OCI-LY3 (cell line): ENCODE data around the gene SMAGP.
"Not testable (repeated sequence)": the region's sequence is repeated elsewhere in the genome, so short reads cannot be mapped to it uniquely, and the experiment has no call there.

Experiments used
- H2AFZ ChIP-seq: fragments of 200-600, 300-600 bp; shearing (Covaris generic); 2 replicates; pipeline ENCODE4 v1.6.0; 2014; ENCODE audit warnings: antibody characterized with exemption, low read depth, low read length
- H3K27ac ChIP-seq: fragments of 200-600, 300-600 bp; sonication (generic); 2 replicates; pipeline ENCODE4 v1.5.1; 2014; ENCODE audit warnings: mild to moderate bottlenecking, low read length, moderate library complexity, mixed read lengths
- H3K27me3 ChIP-seq: fragments of 200-600, 300-600 bp; sonication (generic); 2 replicates; pipeline ENCODE4 v1.6.1; 2014; ENCODE audit warnings: low read depth, low read length, mixed read lengths
- H3K36me3 ChIP-seq: fragments of 200-600, 300-600 bp; sonication (generic); replicated peaks from 2 replicates; pipeline ENCODE3; 2014; ENCODE audit warnings: low read depth, low read length, mixed read lengths
- H3K4me1 ChIP-seq: fragments of 300-600, 200-600 bp; sonication (generic); 2 replicates; pipeline ENCODE4 v1.6.1; 2014; ENCODE audit warnings: low read length, mixed read lengths
- H3K4me2 ChIP-seq: fragments of 200-600, 300-600 bp; sonication (generic); 2 replicates; pipeline ENCODE4 v1.6.1; 2014; ENCODE audit warnings: low read length, mixed read lengths
- H3K4me3 ChIP-seq: fragments of 300-600, 200-600 bp; sonication (generic); 2 replicates; pipeline ENCODE4 v1.5.1; 2014; ENCODE audit warnings: antibody characterized with exemption, mild to moderate bottlenecking, low read length, moderate library complexity
- H3K79me2 ChIP-seq: fragments of 300-600, 200-600 bp; shearing (Covaris generic); 2 replicates; pipeline ENCODE4 v1.6.1; 2014; ENCODE audit warnings: mild to moderate bottlenecking, low read length, mixed read lengths
- H3K9ac ChIP-seq: fragments of 300-600, 200-600 bp; shearing (Covaris generic); 2 replicates; pipeline ENCODE4 v1.6.0; 2014; ENCODE audit warnings: mild to moderate bottlenecking, low read length, moderate library complexity
- H3K9me3 ChIP-seq: fragments of 200-600, 300-600 bp; shearing (Covaris generic); 2 replicates; pipeline ENCODE4 v1.6.1; 2014; ENCODE audit warnings: low read length, mixed read lengths; ENCODE audit not compliant: insufficient read depth
- H4K20me1 ChIP-seq: fragments of 200-600, 300-600 bp; sonication (generic); 2 replicates; pipeline ENCODE4 v1.6.1; 2016; ENCODE audit warnings: low read length, mixed read lengths; ENCODE audit not compliant: insufficient read depth
- EZH2phosphoT487 ChIP-seq: fragments of 200-600 bp; shearing (Covaris generic); IDR thresholded peaks from 2 replicates; pipeline ENCODE4 v1.6.1; 2018; ENCODE audit warnings: antibody characterized with exemption, mixed run types, low read depth
- TF ChIP-seq, protein P1 (sequence below): fragments of 200-600, 300-600 bp; sonication (generic); IDR thresholded peaks from 2 replicates; pipeline ENCODE4 v1.5.1; 2014; ENCODE audit warnings: antibody characterized with exemption, low read length, low read depth

Gene SMAGP

DNA sequence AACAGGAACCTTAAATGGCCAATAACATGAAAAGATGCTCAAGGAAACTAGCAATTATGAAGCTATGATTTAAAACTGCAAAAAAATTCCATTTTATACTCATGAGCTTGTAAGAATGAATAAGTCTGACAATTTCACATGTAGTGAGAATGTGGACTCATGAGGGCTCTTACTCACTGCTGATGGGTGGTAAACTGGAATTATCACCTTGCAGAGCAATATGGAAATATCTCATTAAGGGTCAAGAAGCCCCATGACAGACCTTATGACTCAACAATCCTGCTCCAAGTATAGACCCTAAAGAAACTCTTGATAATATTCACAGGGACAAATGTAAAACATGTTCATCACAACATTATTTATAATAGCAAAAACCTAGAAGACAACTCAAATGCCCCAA lies 23.5 kb upstream of the SMAGP start:
- H3K27me3 ChIP-seq: no peaks in the 10 kb centered on the region
- peaks cover 8% of the 10 kb centered on the region for H3K36me3 ChIP-seq
- no peak for TF ChIP-seq EZH2phosphoT487
- TF ChIP-seq, protein P1, sequence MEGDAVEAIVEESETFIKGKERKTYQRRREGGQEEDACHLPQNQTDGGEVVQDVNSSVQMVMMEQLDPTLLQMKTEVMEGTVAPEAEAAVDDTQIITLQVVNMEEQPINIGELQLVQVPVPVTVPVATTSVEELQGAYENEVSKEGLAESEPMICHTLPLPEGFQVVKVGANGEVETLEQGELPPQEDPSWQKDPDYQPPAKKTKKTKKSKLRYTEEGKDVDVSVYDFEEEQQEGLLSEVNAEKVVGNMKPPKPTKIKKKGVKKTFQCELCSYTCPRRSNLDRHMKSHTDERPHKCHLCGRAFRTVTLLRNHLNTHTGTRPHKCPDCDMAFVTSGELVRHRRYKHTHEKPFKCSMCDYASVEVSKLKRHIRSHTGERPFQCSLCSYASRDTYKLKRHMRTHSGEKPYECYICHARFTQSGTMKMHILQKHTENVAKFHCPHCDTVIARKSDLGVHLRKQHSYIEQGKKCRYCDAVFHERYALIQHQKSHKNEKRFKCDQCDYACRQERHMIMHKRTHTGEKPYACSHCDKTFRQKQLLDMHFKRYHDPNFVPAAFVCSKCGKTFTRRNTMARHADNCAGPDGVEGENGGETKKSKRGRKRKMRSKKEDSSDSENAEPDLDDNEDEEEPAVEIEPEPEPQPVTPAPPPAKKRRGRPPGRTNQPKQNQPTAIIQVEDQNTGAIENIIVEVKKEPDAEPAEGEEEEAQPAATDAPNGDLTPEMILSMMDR: no peak
- H3K4me3 ChIP-seq: no peak overlapping the region
- H3K4me1 ChIP-seq: peaks cover 14% of the 10 kb centered on the region
- no peak overlapping the region for H3K27ac ChIP-seq
- no peak overlapping the region for H3K4me2 ChIP-seq
- H3K9me3 ChIP-seq: no peaks in the 10 kb centered on the region
- H4K20me1 ChIP-seq: no peaks in the 10 kb centered on the region
- H2AFZ ChIP-seq: no peak overlapping the region
- H3K79me2 ChIP-seq: no peaks in the 10 kb centered on the region
- no peak overlapping the region for H3K9ac ChIP-seq

DNA sequence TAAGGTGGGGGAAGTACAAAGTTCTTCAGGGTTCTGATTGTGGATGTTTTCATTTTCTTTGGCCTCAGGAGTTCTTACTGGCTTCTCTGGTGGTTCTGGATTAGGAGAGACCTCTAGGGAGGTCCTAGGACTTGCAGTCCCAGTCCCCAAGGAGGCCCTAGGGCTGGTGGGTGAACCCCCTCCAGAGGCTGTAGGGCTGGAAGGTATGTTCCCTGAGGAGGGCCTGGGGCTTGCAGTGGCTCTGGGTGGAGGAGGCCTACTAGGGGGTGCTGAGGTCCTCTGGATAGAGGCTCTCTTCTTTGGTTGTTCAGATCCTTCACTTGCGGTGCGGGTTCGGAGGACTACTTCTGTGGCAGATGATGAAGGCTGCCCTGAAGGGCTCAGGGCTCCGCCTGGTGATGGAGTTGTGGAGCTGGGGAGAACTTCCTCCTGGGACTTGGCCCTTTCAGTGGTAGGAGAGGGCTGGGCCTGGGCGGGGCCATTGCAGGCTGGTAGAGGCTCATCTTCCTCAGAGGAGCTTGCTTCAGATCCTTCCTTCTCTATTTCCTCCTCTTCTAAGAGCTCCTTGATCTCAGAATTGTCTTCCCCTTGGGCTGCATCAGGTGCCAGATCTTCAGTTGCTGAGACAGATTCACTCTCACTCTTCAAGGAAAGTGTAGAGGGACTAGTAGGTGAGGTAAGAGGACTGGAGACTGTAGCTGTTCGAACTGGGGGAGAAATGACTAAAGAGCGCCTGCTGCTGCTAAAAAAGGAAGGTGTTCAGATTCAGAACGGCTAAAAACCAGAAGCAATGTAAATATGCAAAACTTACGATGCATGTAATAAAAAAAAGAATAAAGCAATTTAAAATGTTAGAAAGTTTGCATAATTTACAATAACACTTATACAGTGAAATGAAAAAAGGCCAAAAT lies 21.6 kb upstream of the SMAGP start:
- TF ChIP-seq, protein P1: peak; percentile 45
- not testable (repeated sequence) for H4K20me1 ChIP-seq, H3K27me3 ChIP-seq, H3K36me3 ChIP-seq, H3K9me3 ChIP-seq, H3K79me2 ChIP-seq
- peak overlapping the region; percentile 65 for H3K4me2 ChIP-seq
- H3K27ac ChIP-seq: peak overlapping the region; percentile 73
- H3K4me1 ChIP-seq: peaks cover 14% of the 10 kb centered on the region
- peak overlapping the region; percentile 29 for H3K4me3 ChIP-seq
- peak overlapping the region; percentile 41; the same call in 1 of the 2 replicates for H2AFZ ChIP-seq
- H3K9ac ChIP-seq: peak overlapping the region; percentile 39

GRCh38 chr12:51285843-51286242 lies 15.6 kb upstream of the SMAGP start:
- TF ChIP-seq, protein P1: no peak
- no peak for TF ChIP-seq EZH2phosphoT487
- no peaks in the 10 kb centered on the region for H3K4me1 ChIP-seq
- H3K4me2 ChIP-seq: no peak overlapping the region
- H3K27ac ChIP-seq: no peak overlapping the region
- no peaks in the 10 kb centered on the region for H3K79me2 ChIP-seq
- H4K20me1 ChIP-seq: no peaks in the 10 kb centered on the region
- peaks cover 2% of the 10 kb centered on the region for H3K36me3 ChIP-seq
- no peaks in the 10 kb centered on the region for H3K27me3 ChIP-seq
- no peaks in the 10 kb centered on the region for H3K9me3 ChIP-seq
- no peak overlapping the region for H3K9ac ChIP-seq
- no peak overlapping the region for H3K4me3 ChIP-seq
- H2AFZ ChIP-seq: no peak overlapping the region

GRCh38 chr12:51281202-51281924 lies 11.1 kb upstream of the SMAGP start:
- Histone ChIP-seq H3K27ac (no peak overlapping the region), H3K79me2 (no peaks in the 10 kb centered on the region), H3K9me3 (no peaks in the 10 kb centered on the region), H3K4me2 (no peak overlapping the region), H2AFZ (no peak overlapping the region), H3K36me3 (peaks cover 2% of the 10 kb centered on the region), H3K27me3 (no peaks in the 10 kb centered on the region), H3K9ac (no peak overlapping the region), H4K20me1 (no peaks in the 10 kb centered on the region), H3K4me3 (no peak overlapping the region), H3K4me1 (no peaks in the 10 kb centered on the region)
- no peak for TF ChIP-seq EZH2phosphoT487
- TF ChIP-seq, protein P1: no peak
